Caco-2 (cell line): ENCODE measurements around the gene ME3. TPM values are rescaled to one million over a fixed set of nuclear protein-coding genes. Genes with fewer than 3 reads are reported as not detected.
A peak's percentile ranks its signal among the peaks of the same experiment; 100 is the strongest.

Experiments
- BruUV-seq: library from RNA; stranded (reverse); fragments of 400-500 nt; replicated peaks from 2 replicates; lab custom pipeline; 2021; lab: Mats Ljungman, UMichigan
- CTCF ChIA-PET: fragments of 300-600 bp; sonication (Branson Sonifier 250); formaldehyde crosslinking; loops from one replicate; lab custom pipeline; 2022; ENCODE audit warnings: antibody characterized with exemption; lab: Charles Lee
- POLR2A ChIA-PET: fragments of 300-600 bp; sonication (Branson Sonifier 250); formaldehyde crosslinking; loops from one replicate; lab custom pipeline; 2022; ENCODE audit warnings: antibody characterized with exemption; lab: Charles Lee
- DNase-seq, 2 experiments: peaks; one replicate each; pipeline versions ENCODE4 v3.0.0 to v3.0.0-alpha.2; 2020 to 2022
- H3K27me3 ChIP-seq: replicated peaks from 2 replicates; pipeline ENCODE4 v1.6.0; 2011; ENCODE audit warnings: low read length; ENCODE audit not compliant: control insufficient read depth, insufficient read depth
- H3K36me3 ChIP-seq: 2 replicates; pipeline ENCODE4 v1.5.1; 2011; ENCODE audit warnings: low read length; ENCODE audit not compliant: control insufficient read depth, insufficient read depth
- H3K4me1 ChIP-seq: fragments of 250-450 bp; sonication (Bioruptor Pico); 2 replicates; pipeline ENCODE4 v1.5.1; 2020; ENCODE audit warnings: mild to moderate bottlenecking
- H3K4me3 ChIP-seq: 2 replicates; pipeline ENCODE4 v1.5.1; 2011; ENCODE audit warnings: low read depth, mild to moderate bottlenecking, control low read depth, low read length
- H3K9me3 ChIP-seq: fragments of 250-450 bp; sonication (Bioruptor Pico); 2 replicates; pipeline ENCODE4 v1.5.1; 2020; ENCODE audit warnings: mild to moderate bottlenecking, moderate library complexity
- H3K27ac Mint-ChIP-seq: one replicate; pipeline ENCODE4 v1.8.0; 2022; ENCODE audit warnings: mixed read lengths; ENCODE audit not compliant: unreplicated experiment
- H3K27me3 Mint-ChIP-seq: one replicate; pipeline ENCODE4 v1.8.0; 2022; ENCODE audit warnings: mixed read lengths; ENCODE audit not compliant: insufficient read depth, unreplicated experiment
- H3K36me3 Mint-ChIP-seq: one replicate; pipeline ENCODE4 v1.8.0; 2022; ENCODE audit warnings: mild to moderate bottlenecking, mixed read lengths; ENCODE audit not compliant: insufficient read depth, unreplicated experiment
- H3K4me1 Mint-ChIP-seq: one replicate; pipeline ENCODE4 v1.8.0; 2022; ENCODE audit warnings: low read depth, mixed read lengths; ENCODE audit not compliant: unreplicated experiment
- H3K4me3 Mint-ChIP-seq: one replicate; pipeline ENCODE4 v1.8.0; 2022; ENCODE audit warnings: mild to moderate bottlenecking, moderate library complexity, mixed read lengths; ENCODE audit not compliant: unreplicated experiment
- H3K9me3 Mint-ChIP-seq: one replicate; pipeline ENCODE4 v1.8.0; 2022; ENCODE audit warnings: mixed read lengths; ENCODE audit not compliant: unreplicated experiment
- CTCF ChIP-seq, 2 experiments: fragments of 200-600 bp in 1 of 2; IDR thresholded peaks; 1 replicate in 1 of 2; 2 replicates in 1 of 2; pipeline versions ENCODE4 v1.5.1 to v1.8.0; 2011 to 2022; ENCODE audit warnings: antibody characterized with exemption in 1 of 2, control low read depth in 1 of 2, inconsistent platforms in 1 of 2, low read depth in 1 of 2, low read length in 1 of 2, mild to moderate bottlenecking in 1 of 2, moderate library complexity in 1 of 2; ENCODE audit not compliant: insufficient read depth in 1 of 2, severe bottlenecking in 1 of 2, unreplicated experiment in 1 of 2
- intact Hi-C: fragments of 100-400 bp; cut with micrococcal nuclease; formaldehyde crosslinking; loops from one replicate; pipeline ENCODE4 v1.10.0; 2022; ENCODE audit not compliant: unreplicated experiment
- total RNA-seq: library from RNA; stranded (reverse); gene quantifications from 2 replicates; pipeline ENCODE4 v1.2.3, GENCODE V29; 2022

The ME3 gene
- total RNA-seq, 1 experiment from 2014 or later, result 32.8 TPM

- CTCF ChIA-PET, result no interaction called here
- BruUV-seq, result no TSS peak
- H3K36me3 ChIP-seq, result no peaks in the 10 kb centered on the region
- H3K27ac Mint-ChIP-seq, result no peak overlapping the region
- peaks cover 50% of the 10 kb centered on the region for H3K4me1 ChIP-seq
- no peaks in the 10 kb centered on the region for H3K27me3 ChIP-seq
- no peak overlapping the region for H3K4me3 Mint-ChIP-seq
- no peak for DNase-seq
- H3K9me3 Mint-ChIP-seq, result no peaks in the 10 kb centered on the region
- POLR2A ChIA-PET, result no interaction called here
- H3K4me1 Mint-ChIP-seq, result peaks cover 41% of the 10 kb centered on the region
- intact Hi-C loops, result no loop called here
- peaks cover 9% of the 10 kb centered on the region for H3K36me3 Mint-ChIP-seq
- H3K27me3 Mint-ChIP-seq, result no peaks in the 10 kb centered on the region
- no peak overlapping the region for H3K4me3 ChIP-seq
- no peaks in the 10 kb centered on the region; the same call in 1 of the 2 replicates for H3K9me3 ChIP-seq
- no peak for TF ChIP-seq CTCF (IDR thresholded peaks at IDR 0.05; ENCODE audit: insufficient read depth in 1 of 2, low read depth in 1 of 2, low read length in 1 of 2, severe bottlenecking in 1 of 2, unreplicated experiment in 1 of 2)
These were observed 194.1 kb downstream of the ME3 start for GRCh38 chr11:86478348-86478747.

GRCh38 chr11:86477495-86478155 lies 194.8 kb downstream of the ME3 start:
- CTCF ChIA-PET, result no interaction called here
- Histone ChIP-seq H3K27me3 (no peaks in the 10 kb centered on the region), H3K4me1 (peaks cover 43% of the 10 kb centered on the region), H3K4me3 (no peak overlapping the region), H3K36me3 (no peaks in the 10 kb centered on the region), H3K9me3 (no peaks in the 10 kb centered on the region; the same call in 1 of the 2 replicates)
- Mint-ChIP-seq H3K36me3 (peaks cover 9% of the 10 kb centered on the region), H3K27ac (no peak overlapping the region), H3K27me3 (no peaks in the 10 kb centered on the region), H3K4me1 (peaks cover 40% of the 10 kb centered on the region), H3K9me3 (no peaks in the 10 kb centered on the region), H3K4me3 (no peak overlapping the region)
- no peak for TF ChIP-seq CTCF (IDR thresholded peaks at IDR 0.05; ENCODE audit: insufficient read depth in 1 of 2, low read depth in 1 of 2, low read length in 1 of 2, severe bottlenecking in 1 of 2, unreplicated experiment in 1 of 2)
- BruUV-seq, result no TSS peak
- POLR2A ChIA-PET, result no interaction called here
- intact Hi-C loops, result no loop called here
- DNase-seq, result no peak

- H3K36me3 Mint-ChIP-seq, result peaks cover 4% of the 10 kb centered on the region
- Histone ChIP-seq H3K9me3 (no peaks in the 10 kb centered on the region; the same call in 1 of the 2 replicates), H3K36me3 (no peaks in the 10 kb centered on the region), H3K27me3 (no peaks in the 10 kb centered on the region), H3K4me3 (no peak overlapping the region), H3K4me1 (peaks cover 43% of the 10 kb centered on the region)
- peaks cover 47% of the 10 kb centered on the region for H3K4me1 Mint-ChIP-seq
- intact Hi-C loops, result loop anchor here (1.0 kb wide), 1 partner anchor 8 kb away; no protein-coding TSS in a partner anchor
- peak overlapping the region; percentile 58 for H3K4me3 Mint-ChIP-seq
- H3K9me3 Mint-ChIP-seq, result no peaks in the 10 kb centered on the region
- no TSS peak for BruUV-seq
- ChIA-PET CTCF (interaction anchor here (0.7 to 1.8 kb wide), 7 partner anchors 8 to 336 kb away, joined by 3 to 6 read pairs (median 3); no protein-coding TSS in a partner anchor), POLR2A (interaction anchor here (0.5 to 0.7 kb wide), 3 partner anchors 59 to 334 kb away, joined by 3 to 5 read pairs (median 3); no protein-coding TSS in a partner anchor)
- DNase-seq, result peak; percentile 70 to 84
- no peaks in the 10 kb centered on the region for H3K27me3 Mint-ChIP-seq
- no peak for TF ChIP-seq CTCF (IDR thresholded peaks at IDR 0.05; ENCODE audit: insufficient read depth in 1 of 2, low read depth in 1 of 2, low read length in 1 of 2, severe bottlenecking in 1 of 2, unreplicated experiment in 1 of 2)
- peak overlapping the region; percentile 67 for H3K27ac Mint-ChIP-seq
These were observed 196.1 kb downstream of the ME3 start for GRCh38 chr11:86476109-86476861.
